ENCODE results near the gene SHISAL2B. TPM values are rescaled to one million over a fixed set of nuclear protein-coding genes. Genes with fewer than 3 reads are reported as not detected.
"Not testable (repeated sequence)": the region's sequence is repeated elsewhere in the genome, so short reads cannot be mapped to it uniquely, and the experiment has no call there.

SHISAL2B gene
- not detected for total RNA-seq

DNA sequence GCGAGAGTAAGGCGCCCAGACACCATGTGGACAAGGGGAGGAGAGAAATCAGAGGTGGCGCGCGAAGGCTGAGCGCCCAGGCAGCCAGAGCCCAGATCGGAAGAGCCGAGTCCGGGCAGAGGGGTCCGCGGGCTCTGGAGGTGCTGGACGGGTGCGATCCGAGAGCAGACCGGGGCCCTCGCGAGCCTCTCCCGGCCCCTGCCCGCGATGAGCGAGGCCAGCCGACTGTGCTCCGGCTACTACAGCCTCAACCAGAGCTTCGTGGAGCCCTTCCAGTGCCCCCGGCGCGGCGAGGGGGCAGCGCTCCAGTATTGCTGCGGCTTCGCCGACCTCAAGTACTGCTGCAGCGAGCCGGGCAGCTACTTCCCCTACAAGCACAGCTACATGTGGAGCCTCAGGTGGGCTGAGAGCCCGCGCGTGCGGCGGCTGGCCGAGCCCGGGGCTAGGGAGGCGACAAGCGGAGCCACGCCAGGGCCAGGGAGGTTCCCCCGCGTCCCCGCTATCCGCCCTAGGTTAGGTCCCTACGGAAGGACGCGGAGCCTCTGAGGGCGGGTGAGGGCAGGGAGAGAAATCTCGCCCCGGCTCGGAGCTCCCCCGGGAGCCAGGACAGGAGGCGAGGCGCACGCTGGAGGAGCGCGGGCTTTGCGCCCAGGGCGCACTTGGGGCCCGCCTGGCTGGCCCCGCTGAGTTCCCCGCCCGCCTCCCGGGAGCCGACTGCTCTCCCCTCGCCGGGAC lies at the start of gene SHISAL2B:
Gene SHISAL2B, plus strand, starts transcription at position 87 of the 735 bp plus-strand sequence. Its CDS starts 121 bp downstream, at position 208.
- Mint-ChIP-seq H3K4me3 (peak within 1 kb of the TSS; percentile 70), H3K27ac (no peak within 1 kb of the TSS), H3K27me3 (peaks cover 46% of the 10 kb centered on the region), H3K36me3 (no peaks in the 10 kb centered on the region), H3K9me3 (no peaks in the 10 kb centered on the region), H3K4me1 (peaks cover 4% of the 10 kb centered on the region)
- peak; percentile 6 for DNase-seq

- H3K4me3 Mint-ChIP-seq, result no peak overlapping the region
- DNase-seq, result no peak
- H3K4me1 Mint-ChIP-seq, result no peaks in the 10 kb centered on the region
- no peaks in the 10 kb centered on the region for H3K9me3 Mint-ChIP-seq
- no peaks in the 10 kb centered on the region for H3K36me3 Mint-ChIP-seq
- H3K27ac Mint-ChIP-seq, result no peak overlapping the region
- no peaks in the 10 kb centered on the region for H3K27me3 Mint-ChIP-seq
These were observed 45.5 kb upstream of the SHISAL2B start for GRCh38 chr5:64644831-64645230.

- no peak for DNase-seq
- H3K4me3 Mint-ChIP-seq, result no peak overlapping the region
- H3K4me1 Mint-ChIP-seq, result no peaks in the 10 kb centered on the region
- H3K27me3 Mint-ChIP-seq, result no peaks in the 10 kb centered on the region
- no peak overlapping the region for H3K27ac Mint-ChIP-seq
- H3K36me3 Mint-ChIP-seq, result no peaks in the 10 kb centered on the region
- H3K9me3 Mint-ChIP-seq, result no peaks in the 10 kb centered on the region
These were observed 44.1 kb upstream of the SHISAL2B start for GRCh38 chr5:64646169-64646568.

- no peaks in the 10 kb centered on the region for H3K4me1 Mint-ChIP-seq
- DNase-seq, result no peak
- no peaks in the 10 kb centered on the region for H3K27me3 Mint-ChIP-seq
- no peak overlapping the region for H3K4me3 Mint-ChIP-seq
- no peaks in the 10 kb centered on the region for H3K36me3 Mint-ChIP-seq
- H3K27ac Mint-ChIP-seq, result no peak overlapping the region
- no peaks in the 10 kb centered on the region for H3K9me3 Mint-ChIP-seq
These were observed 40.8 kb upstream of the SHISAL2B start for GRCh38 chr5:64649512-64649911.

- H3K4me1 Mint-ChIP-seq, result no peaks in the 10 kb centered on the region
These were observed 36.3 kb upstream of the SHISAL2B start for GRCh38 chr5:64653766-64654560.

GRCh38 chr5:64654561-64654938 lies 35.8 kb upstream of the SHISAL2B start:
- Mint-ChIP-seq H3K36me3 (no peaks in the 10 kb centered on the region), H3K4me3 (no peak overlapping the region), H3K27me3 (no peaks in the 10 kb centered on the region), H3K9me3 (peaks cover 2% of the 10 kb centered on the region), H3K4me1 (no peaks in the 10 kb centered on the region), H3K27ac (no peak overlapping the region)
- DNase-seq, result no peak

More at GRCh38 chr5:64653766-64654560, 36.3 kb upstream of the SHISAL2B start:
- no peak for DNase-seq
- Mint-ChIP-seq H3K4me3 (no peak overlapping the region), H3K27ac (no peak overlapping the region), H3K27me3 (no peaks in the 10 kb centered on the region), H3K36me3 (no peaks in the 10 kb centered on the region), H3K9me3 (peaks cover 2% of the 10 kb centered on the region)

DNA sequence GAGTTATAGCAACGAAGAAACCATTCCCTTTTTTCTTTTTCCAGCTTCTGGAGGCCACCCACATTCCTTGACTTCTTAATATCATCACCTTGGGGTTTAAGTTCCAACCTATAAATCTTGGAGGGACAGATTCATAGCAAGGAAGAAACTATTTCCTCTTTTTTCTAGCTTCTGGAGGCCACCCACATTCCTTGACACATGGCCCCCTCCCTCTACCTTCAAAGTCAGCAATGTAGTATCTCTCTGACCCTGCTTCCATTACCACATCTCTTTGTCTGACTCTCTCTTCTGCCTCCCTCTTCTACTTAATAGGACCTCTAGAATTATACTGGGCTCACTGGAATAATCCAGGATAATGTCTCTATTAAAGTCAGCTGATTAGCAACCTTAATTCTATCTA lies 34.7 kb upstream of the SHISAL2B start:
- DNase-seq, result no peak
- H3K4me1 Mint-ChIP-seq, result no peaks in the 10 kb centered on the region
- H3K4me3 Mint-ChIP-seq, result no peak overlapping the region
- H3K36me3 Mint-ChIP-seq, result no peaks in the 10 kb centered on the region
- H3K9me3 Mint-ChIP-seq, result peaks cover 2% of the 10 kb centered on the region
- no peak overlapping the region for H3K27ac Mint-ChIP-seq
- H3K27me3 Mint-ChIP-seq, result no peaks in the 10 kb centered on the region

DNA sequence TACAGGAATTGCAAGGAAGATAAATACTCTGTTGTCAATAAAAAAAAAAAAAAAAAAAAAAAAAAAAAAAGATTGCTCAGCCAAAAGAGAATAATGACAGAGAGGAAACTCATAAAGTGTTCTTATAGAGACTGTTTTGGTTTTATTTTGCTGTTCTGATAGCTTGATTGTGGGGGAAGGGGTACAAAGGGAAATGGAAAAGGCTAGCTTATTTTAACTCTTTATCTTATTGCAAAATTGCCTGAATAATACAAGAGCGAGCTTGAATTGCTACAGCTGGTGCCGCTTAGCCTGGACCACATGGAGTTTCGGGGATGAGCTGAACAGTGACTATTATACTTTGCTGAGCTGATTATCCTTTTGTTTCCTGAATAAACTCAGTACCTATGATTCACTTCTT lies 31.0 kb upstream of the SHISAL2B start:
- H3K27me3 Mint-ChIP-seq, result peaks cover under 1% of the 10 kb centered on the region

GRCh38 chr5:64663181-64663580 lies 27.1 kb upstream of the SHISAL2B start:
- peaks cover 19% of the 10 kb centered on the region for H3K27me3 Mint-ChIP-seq
- H3K9me3 Mint-ChIP-seq, H3K4me1 Mint-ChIP-seq, H3K27ac Mint-ChIP-seq, H3K4me3 Mint-ChIP-seq, H3K36me3 Mint-ChIP-seq, DNase-seq: not testable (repeated sequence)

More for the DNA sequence above, 31.0 kb upstream of the SHISAL2B start:
- no peak overlapping the region for H3K4me3 Mint-ChIP-seq
- H3K36me3 Mint-ChIP-seq, result no peaks in the 10 kb centered on the region
- no peaks in the 10 kb centered on the region for H3K4me1 Mint-ChIP-seq
- H3K27ac Mint-ChIP-seq, result no peak overlapping the region
- peaks cover 2% of the 10 kb centered on the region for H3K9me3 Mint-ChIP-seq
- DNase-seq, result no peak

- Mint-ChIP-seq H3K27me3 (peaks cover 19% of the 10 kb centered on the region), H3K4me1 (no peaks in the 10 kb centered on the region), H3K27ac (no peak overlapping the region), H3K36me3 (no peaks in the 10 kb centered on the region), H3K9me3 (no peaks in the 10 kb centered on the region), H3K4me3 (no peak overlapping the region)
- DNase-seq, result no peak
These were observed 25.1 kb upstream of the SHISAL2B start for GRCh38 chr5:64665243-64665642.

DNA sequence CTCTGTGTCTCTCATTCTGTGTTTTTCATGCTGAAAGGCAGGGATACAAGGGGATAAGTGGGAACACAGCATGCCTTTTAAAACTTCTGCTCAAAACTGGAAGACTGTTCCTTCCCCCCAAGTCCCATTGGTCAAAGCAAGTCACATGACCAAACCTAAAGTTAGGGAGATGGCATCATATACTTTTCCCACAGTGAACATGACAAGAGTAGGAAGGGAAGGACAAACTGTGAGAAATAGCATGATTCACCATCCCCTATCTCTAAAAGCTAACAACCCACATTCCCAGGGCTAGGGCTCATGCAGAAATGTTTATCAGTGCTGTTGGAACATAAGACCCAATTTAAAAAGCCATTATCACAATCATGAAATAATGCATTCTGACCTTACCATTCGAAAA lies 24.2 kb upstream of the SHISAL2B start:
- H3K4me3 Mint-ChIP-seq, result no peak overlapping the region
- no peaks in the 10 kb centered on the region for H3K4me1 Mint-ChIP-seq
- H3K36me3 Mint-ChIP-seq, result no peaks in the 10 kb centered on the region
- H3K27me3 Mint-ChIP-seq, result peaks cover 22% of the 10 kb centered on the region
- H3K9me3 Mint-ChIP-seq, result no peaks in the 10 kb centered on the region
- DNase-seq, result no peak
- no peak overlapping the region for H3K27ac Mint-ChIP-seq

- Mint-ChIP-seq H3K9me3 (no peaks in the 10 kb centered on the region), H3K27ac (no peak overlapping the region), H3K36me3 (no peaks in the 10 kb centered on the region), H3K4me3 (no peak overlapping the region), H3K27me3 (peaks cover 25% of the 10 kb centered on the region), H3K4me1 (no peaks in the 10 kb centered on the region)
- DNase-seq, result no peak
These were observed 23.2 kb upstream of the SHISAL2B start for GRCh38 chr5:64667068-64667467.

DNA sequence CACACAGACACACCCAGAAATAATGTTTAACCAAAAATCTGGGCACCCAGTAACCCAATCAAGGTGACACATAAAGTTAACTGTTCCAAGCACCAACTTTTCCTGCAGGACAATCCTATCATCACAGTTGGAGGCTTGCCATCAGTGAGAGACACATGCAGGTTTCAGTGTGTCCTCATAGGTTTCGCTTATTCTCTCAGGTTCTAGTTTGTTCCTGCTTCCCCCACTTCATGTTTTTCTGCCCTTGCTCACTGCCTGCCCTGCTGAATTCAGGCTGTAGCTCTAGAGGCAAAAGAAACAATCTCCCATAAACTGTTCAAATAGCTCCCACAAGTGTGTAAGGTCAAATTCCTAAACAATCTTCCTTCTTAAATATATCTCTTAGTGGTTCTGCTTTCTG lies 20.0 kb upstream of the SHISAL2B start:
- Mint-ChIP-seq H3K4me3 (no peak overlapping the region), H3K36me3 (no peaks in the 10 kb centered on the region), H3K27me3 (peaks cover 21% of the 10 kb centered on the region), H3K27ac (no peak overlapping the region), H3K4me1 (no peaks in the 10 kb centered on the region), H3K9me3 (no peaks in the 10 kb centered on the region)
- no peak for DNase-seq

GRCh38 chr5:64671678-64672077 lies 18.6 kb upstream of the SHISAL2B start:
- Mint-ChIP-seq H3K9me3 (no peaks in the 10 kb centered on the region), H3K27ac (no peak overlapping the region), H3K4me1 (no peaks in the 10 kb centered on the region), H3K36me3 (no peaks in the 10 kb centered on the region), H3K4me3 (no peak overlapping the region), H3K27me3 (peaks cover 10% of the 10 kb centered on the region)
- no peak for DNase-seq

- H3K27ac Mint-ChIP-seq, result no peak overlapping the region
- no peak for DNase-seq
- H3K27me3 Mint-ChIP-seq, result peaks cover 16% of the 10 kb centered on the region
- no peaks in the 10 kb centered on the region for H3K36me3 Mint-ChIP-seq
- H3K4me1 Mint-ChIP-seq, result no peaks in the 10 kb centered on the region
- H3K4me3 Mint-ChIP-seq, result no peak overlapping the region
- H3K9me3 Mint-ChIP-seq, result no peaks in the 10 kb centered on the region
These were observed 11.9 kb upstream of the SHISAL2B start for GRCh38 chr5:64678374-64678773.

DNA sequence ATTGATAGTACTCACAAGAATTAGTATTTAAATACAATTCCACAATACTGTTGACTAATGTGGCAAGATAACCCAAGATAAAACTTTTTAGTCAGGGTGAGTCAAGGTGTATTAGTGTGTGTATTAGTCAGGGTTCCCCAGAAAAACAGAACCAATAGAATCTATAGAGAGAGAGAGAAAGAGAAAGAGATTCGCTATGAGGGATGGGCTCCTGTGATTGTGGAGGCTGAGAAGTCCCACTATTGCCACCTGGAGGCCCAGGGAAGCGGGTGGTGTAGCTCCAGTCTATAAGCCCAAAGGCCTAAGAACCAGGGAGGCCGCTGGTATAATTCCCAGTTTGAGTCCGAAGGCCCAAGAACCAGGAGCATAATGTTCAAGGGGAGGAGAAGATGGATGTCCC lies 10.0 kb upstream of the SHISAL2B start:
- no peak for DNase-seq
- Mint-ChIP-seq H3K4me3 (no peak overlapping the region), H3K27ac (no peak overlapping the region), H3K9me3 (no peaks in the 10 kb centered on the region), H3K27me3 (peaks cover 16% of the 10 kb centered on the region), H3K4me1 (no peaks in the 10 kb centered on the region), H3K36me3 (no peaks in the 10 kb centered on the region)
